GM21529 (cell line): Measurements from ENCODE around the gene TUBGCP3.

Experiments used
- ATAC-seq: cut with Tn5 transposase; IDR thresholded peaks from one replicate; pipeline ENCODE4 v1.9.1; 2021; ENCODE audit not compliant: unreplicated experiment

The TUBGCP3 gene

DNA sequence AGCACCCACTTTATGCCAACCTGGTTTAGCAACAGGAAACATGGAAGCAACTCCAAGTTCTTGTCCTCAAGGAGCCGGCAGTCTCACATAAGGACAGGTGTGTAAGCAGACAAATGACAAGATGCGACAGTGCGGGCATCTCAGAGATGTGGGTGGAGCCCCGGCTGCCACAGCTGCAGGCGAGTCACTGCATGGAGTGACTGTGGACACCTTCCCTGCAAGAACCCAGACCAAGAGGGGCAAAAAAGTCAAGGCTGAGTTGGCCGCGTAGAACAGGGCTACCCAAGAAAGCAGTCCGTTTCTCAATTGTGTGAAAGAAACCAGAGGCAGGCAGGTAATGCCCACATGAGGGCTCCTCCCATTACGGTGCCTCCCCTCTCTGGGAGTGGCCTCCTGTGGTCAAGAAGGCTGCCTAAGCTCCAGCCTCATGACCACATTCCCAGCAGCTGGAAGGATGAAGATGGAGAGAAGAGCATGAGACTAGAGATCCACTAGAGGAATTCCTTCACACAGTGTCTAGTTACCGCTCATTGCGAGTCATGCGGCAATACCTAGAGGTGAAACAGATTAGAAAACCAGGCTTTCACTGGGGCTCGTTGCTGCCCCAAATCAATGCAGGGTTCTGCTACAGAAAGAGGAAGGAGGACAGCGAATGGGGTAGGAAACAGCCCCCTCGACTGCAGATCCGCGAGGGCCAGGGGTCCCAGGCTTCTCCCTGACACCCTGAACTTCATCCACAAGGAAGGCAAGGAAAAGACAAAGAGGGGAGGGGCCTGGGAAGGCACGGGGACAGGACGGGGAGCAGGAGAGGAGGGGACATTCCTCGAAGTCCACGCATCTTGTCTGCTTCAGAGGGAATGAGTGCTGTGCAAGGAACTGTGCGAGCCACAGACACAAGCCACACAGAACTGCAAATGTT, 131.6 kb downstream of the TUBGCP3 start:
- ATAC-seq: no peak

DNA sequence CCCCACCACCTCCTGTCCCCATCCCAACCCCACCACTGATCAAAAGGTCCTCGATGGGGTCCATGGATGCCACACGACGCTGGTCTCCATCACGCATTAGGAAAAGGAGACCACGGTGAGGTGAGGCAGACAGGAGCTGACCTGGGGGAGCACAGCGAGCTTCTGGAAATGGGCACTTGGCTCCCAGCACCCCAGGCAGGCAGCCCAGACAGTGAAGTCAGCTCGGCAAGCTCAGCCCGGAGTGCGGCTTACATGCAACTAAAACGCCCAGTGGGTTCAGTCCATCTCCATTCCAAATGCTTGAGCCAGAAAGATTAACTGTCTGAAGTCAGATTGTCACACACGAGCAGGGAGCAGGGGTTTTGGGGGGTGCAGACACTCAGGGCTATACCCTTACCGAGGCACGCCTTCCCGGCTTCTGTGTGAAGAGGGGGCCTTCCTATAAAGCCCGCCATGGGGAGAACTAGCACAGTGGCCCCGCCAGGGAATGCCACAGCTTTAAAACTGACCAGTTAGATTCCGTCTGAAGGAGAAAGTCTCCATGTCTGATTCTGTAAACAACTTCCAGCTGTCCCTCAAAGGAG, 132.4 kb downstream of the TUBGCP3 start:
- ATAC-seq: no peak

DNA sequence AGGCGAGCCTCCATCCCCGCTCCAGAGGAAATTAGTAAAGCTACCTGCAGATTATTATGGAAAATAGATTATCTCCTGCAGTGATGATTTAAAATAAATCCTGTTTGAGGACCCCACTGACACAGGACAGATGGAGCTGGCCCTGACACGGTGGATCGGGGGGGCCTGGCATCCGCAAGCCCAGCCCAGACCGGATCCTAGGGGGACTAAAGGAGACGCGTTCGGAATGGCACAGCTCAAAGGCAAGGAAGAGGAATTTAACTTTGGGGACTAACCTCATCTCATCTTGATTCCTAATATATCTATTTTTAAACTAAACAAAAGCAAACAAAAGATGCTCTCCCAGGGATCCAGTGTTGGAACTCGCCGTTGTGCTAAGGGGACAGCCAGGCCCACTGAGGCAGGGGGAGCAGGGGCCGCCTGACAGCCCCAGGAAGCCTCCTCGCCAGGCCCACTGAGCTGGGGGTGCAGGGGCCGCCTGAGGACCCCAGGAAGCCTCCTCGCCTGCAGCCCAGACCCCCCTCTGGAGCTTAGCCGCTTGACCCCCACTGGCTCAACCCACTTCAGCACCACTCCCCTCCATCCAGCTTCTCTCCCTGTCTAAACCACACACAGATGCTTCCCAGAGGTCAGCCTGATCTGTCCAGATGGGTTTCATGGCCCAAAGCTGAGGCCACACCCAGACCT, 133.2 kb downstream of the TUBGCP3 start:
- no peak for ATAC-seq

DNA sequence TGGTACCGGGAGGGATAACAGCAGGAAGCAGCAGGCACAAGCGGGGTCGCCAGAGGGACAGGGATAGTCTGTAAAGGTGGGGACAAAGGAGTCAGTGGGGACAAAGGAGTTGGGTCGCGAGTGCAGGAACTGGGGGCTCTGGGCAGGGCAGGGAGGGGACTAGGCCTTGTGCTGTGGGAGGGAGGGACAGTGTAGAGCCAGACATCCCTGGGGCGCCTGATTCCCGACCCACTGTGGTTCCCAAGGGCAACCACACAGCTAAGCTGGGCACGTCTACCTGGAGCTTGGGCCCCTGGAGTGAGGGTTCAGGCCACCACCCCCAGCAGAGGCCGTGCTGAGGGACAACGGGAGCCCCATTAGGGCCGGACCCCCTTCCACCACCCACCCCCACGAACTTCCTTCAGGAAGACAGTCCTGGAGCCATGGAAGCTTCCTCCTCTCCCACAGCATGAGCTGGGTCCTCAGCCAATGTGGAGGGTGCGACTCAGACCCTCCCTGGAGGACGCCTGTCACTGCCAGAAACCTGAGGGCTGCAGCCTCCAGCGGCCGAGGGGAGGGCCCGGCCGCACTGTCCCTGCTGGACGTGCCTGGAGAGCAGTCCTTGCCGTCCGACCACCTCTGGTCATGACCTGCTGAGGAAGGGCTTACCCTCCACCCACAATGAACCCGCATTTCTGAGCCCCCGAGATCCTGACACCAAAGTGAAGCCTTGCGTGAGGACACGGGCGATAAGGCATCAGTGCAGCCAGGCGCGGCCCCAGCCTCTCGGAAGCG, 133.9 kb downstream of the TUBGCP3 start:
- no peak for ATAC-seq

- no peak for ATAC-seq
Measured at GRCh38 chr13:112453207-112453829, 134.6 kb downstream of the TUBGCP3 start.

- no peak for ATAC-seq
Measured at GRCh38 chr13:112452380-112453206, 135.4 kb downstream of the TUBGCP3 start.

DNA sequence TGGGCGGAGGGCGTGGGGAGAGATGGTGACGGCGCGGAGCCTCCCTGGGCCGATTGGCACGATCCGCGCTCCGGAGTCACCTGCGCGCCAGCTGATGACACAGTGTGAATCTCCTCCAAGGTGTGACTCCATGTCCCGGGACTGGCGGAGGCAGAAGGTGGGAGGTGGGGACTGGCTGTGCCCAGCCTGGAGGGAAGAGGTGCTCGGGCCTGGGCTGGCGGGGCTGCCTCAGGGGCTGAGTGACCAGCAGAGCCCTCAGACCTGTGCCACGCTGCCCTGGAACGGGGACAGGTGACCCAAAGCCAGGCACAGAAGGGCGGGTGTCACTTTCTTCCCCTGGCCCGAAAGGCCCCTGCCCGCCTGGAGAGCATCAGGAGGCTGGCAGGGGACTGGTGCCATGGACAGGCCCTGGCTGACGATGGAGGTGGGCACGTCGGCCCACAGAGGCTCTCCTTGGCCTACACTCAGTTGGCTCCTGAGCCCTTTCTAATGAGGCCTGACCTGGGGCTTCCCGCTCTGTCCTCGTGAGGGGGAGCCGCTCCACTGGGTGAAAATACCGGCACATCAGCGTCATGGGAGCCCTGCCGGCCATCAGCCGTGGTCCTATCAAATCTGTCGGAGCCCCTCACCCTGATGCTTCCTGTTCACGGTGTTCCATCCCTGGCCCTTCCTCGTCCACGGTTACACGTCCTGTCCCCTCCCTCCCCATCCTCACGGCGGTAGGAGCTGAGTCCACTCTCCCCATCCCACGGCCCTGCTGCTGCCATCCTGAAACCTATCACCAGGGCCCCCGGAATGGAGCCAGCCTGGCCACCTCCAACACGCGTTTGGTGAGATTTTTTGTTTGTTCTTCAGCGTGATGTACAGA, 136.2 kb downstream of the TUBGCP3 start:
- ATAC-seq: no peak

GRCh38 chr13:112450904-112451240, 137.1 kb downstream of the TUBGCP3 start:
- no peak for ATAC-seq

DNA sequence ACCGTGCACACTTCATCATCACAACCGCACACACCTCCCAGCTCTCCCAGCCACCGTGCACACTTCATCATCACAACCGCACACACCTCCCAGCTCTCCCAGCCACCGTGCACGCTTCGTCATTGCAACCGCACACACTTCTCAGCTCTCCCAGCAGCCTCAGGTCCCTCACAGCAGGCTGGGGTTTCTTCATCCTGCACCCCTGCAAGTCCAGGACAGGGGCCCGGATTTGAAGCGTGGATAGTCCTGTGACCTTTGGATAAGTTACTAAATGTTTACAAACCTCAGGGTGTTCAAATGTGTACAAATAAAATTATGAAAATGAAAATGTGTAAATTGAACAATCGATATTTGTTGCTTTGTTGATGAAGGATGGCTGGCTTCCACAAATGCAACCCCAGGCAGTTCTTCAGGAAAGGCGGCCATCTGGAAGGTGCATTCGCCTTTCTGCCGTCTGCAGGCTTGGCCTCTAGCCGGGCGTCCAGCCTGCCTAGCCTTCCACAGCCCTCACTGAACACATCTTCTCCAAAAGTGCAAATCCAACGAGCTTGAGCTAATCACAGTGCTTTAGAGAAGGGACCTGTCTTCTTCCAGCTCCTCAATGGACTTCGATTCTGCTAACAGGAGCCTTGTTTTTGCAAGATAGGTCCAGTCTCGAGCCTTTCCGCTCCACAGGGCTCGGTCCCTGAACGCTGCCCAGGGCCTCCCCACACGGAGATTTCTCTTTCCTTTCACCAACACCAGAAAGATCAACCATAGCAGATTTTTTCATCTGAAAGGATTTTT, 137.6 kb downstream of the TUBGCP3 start:
- ATAC-seq: no peak

- no peak for ATAC-seq
Measured at GRCh38 chr13:112449545-112449930, 138.4 kb downstream of the TUBGCP3 start.

DNA sequence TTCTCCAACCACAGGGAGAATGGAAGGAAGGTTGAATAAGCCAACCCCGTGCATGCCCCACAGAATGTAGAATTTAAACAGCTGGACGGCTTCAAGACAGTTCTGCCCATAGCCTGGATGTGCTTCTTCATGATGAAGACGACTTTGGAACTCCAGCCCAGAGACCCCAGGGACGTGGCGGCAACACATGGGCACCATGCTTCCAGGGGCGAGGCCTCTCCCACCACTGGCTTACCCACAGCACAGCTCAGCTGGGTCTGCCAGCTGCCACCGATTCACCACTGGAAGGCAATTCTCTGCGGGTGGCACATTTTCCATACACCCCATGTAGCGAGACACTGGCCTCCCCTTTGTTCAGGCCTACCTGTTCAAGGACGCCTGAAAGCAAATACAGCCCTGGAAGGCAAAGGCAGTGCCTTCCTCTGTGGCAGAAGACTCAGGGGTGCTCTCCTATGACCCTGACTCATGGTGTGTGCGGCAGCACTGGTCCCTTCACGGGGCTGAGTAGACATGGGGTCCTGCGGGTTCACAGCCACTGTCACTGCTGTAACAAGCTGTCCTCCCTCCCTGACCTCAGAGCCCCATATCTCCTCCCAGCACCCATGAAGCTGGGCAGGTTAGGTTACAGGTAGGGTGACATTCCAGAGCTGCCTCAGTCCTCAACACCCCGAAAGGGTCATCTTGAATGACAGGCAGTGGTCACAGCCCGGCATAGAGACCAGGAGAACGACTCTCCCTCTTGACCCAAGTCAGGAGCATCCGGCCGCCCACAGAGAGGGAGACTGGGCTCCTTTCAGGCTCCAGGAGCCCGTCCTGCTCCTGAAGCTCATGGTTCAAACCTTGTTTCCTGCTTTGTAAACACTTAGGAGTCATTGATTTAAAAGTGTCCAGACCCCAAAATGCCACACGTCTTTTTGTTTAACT, 139.1 kb downstream of the TUBGCP3 start:
- no peak for ATAC-seq

DNA sequence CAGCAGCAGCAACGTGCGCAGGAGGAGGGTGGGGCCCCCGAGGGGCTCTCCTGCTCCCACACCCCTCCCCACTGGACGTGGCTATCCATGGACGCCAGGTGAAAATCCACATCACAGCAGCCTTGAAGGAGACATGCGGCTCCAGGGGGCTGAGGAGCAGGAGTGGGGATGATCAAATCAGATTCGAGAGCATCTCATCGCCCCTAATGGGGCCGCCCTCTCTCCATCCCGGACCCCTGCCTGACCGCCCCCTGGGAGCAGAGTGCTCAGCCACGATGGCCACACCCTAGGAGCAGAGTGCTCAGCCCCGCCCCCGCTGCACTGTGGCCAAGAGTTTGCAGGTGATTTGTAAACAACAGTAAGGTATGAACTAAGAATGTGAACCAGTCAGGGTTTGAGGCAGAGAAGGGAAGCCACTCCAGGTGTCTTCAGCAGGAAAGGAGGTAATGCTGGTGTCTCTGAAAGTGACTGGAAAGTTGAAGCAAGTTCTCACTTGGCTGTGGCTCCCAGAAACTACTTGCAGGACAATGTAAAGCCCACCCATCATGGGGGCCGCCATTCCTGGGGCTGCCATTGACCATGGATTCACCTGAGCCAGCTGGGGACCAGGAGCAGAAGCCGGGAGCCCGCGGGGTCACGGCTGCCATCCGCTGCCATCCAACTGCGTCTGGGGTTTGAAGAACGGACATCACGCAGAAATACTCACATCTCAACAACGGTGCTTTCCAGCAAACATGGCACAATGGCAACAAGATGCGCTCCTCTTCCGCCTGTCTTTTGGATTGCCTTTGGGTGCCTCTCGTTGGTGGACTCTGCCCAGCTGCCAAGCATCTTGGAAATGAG, 140.0 kb downstream of the TUBGCP3 start:
- ATAC-seq: no peak

GRCh38 chr13:112447306-112447705, 140.6 kb downstream of the TUBGCP3 start:
- no peak for ATAC-seq

GRCh38 chr13:112446867-112447266, 141.1 kb downstream of the TUBGCP3 start:
- no peak for ATAC-seq

DNA sequence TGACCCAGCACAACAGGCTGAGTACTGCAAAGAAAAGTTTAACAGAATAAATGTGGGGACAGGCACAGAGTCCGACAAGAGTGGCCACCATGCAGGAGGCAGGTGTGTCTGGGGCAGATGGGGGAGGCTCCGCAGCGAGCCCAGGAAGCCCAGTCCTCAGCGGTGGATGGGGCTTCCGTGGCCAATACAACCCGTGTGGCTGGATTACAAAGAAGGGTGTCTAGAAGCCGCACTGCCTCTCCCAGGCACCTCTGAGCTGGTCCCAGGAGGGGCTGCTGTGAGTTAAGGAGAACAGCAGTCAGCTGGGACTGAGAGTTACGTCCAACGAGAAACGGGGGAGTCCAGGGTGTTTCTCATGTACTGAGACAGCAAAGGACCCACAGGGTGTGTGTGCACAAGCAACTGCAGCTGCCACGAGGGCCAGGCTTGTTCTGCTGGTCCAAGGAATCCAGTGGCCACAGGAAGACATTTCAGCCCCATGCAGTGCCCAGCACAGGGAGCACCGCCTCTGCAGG, 141.5 kb downstream of the TUBGCP3 start:
- ATAC-seq: no peak
